ENCODE measurements around the gene EML6.

The EML6 gene

GRCh38 chr2:54758951-54759350 lies 35.5 kb downstream of the EML6 start:
- DNase-seq, result no peak

DNA sequence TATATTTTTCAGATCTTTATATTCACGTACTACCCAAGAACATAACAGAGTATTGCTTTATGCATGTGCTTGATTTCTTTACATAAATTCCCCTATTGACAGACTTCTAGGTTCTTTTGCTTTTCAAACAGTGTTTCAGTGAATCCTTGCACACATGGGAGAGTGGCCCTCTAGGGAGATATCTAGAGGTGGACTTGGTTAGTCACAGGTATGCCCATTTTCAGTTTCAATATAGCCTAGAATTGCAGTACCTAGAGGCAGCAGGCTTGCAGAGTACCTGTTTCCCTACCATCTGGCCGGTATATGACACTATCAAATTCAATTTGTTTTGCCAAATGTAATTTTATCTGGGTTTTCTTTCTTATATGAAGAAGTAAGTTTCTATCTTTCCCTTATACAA lies 36.8 kb downstream of the EML6 start:
- no peak for DNase-seq

DNA sequence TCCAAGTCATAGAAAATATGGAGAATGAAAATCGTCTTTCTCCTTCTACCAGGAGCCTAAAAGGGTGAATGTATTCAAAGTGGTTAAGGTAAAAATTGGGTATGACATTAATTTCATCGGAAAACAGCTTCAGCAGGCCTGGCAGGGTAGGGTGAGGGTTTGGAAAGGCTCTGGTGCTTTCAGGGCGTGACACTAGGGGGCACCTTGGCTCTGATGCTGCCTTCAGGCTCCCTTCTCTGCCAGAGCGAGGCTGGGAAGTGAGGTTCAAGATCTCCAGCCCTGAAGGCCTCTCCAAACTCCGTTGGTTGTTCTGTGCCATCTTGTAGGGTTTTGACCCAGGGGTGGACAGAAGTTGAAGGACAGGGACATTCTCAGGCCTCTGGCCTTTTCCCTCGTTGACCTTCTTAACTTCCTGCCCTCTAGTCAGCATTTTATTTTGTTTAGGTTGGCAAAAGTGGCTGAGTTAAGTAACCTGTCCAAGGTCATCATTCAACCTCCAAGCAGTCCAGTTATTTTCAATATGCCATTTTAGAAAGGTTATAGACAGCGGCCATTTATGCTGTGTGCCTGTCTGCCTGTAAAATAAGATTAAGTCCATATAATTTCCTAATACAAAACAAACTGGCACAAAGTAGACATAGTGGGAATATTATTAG lies 40.3 kb downstream of the EML6 start:
- no peak for DNase-seq

- DNase-seq, result no peak
These were observed 44.5 kb downstream of the EML6 start for GRCh38 chr2:54767921-54768320.

- DNase-seq, result peak; percentile 23
These were observed 45.4 kb downstream of the EML6 start for GRCh38 chr2:54768772-54769428.

DNA sequence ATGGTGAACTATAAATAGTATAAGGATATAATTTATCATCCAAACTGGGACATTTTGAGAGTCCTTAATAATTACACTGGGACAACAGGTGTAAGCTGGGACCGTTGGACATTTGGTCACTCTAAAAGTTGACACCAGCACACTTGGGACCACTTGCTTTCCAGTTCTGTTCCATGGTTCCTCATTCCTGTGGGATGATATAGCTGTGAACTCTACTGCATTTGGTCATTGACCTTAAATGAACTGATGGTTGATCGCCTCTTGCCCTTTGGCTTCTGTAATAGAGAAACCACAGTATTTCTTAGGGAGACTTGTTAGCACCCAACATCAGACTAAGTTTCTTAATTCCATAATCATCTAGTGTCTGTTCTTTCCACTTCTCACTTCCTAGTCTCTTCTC lies 46.7 kb downstream of the EML6 start:
- no peak for DNase-seq

- no peak for DNase-seq
These were observed 47.2 kb downstream of the EML6 start for GRCh38 chr2:54770676-54771075.

DNA sequence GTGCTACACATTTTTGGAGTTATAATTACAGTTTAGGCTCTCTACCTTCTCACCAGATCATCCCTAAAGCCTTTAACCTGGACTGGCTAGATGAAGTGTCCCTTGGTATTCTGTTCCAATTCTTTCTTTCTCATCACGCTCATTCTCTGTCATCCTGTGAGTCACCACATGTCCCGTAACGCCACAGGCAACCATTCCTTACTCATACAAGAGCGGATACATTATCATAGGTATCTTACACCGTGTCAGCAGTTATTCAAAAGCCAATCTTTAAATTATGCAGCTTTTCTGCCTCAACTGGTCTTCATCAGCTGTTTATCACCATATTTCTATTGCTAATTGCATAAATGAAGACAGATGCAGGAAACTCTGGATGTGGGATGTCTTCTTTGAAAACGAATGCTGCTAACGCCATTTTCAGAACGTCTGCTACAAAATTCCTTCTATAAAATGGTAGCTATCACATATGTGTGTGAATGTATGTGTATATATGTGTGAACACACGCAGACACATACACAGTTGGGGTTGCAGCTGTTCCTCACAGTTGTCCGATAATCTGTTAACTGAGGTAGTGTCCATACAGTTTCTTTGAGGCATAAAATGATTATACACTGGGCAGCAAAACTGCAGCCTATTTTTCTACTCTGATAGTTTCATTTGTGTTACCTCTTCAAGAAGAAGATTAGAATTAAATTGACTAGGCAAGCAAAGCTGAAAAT lies 47.9 kb downstream of the EML6 start:
- no peak for DNase-seq

DNA sequence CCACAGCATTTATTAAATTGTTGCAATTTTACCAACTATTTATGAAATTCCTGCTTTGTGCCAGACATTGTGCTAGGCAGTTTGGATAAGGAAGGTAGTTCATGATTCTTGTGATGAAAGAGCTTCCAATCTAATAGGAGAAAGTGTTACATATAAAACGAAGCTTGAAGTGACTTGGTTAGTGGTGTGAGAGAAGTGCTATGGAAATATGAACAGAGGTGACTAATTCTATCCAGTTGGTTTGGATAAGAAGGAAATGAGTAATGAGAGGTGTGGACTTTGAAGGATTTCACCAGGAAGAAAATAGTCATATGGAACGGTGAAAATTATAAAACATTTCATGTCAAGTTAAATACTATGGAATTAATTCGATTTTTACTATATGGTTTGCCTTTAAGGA lies 48.6 kb downstream of the EML6 start:
- no peak for DNase-seq

DNA sequence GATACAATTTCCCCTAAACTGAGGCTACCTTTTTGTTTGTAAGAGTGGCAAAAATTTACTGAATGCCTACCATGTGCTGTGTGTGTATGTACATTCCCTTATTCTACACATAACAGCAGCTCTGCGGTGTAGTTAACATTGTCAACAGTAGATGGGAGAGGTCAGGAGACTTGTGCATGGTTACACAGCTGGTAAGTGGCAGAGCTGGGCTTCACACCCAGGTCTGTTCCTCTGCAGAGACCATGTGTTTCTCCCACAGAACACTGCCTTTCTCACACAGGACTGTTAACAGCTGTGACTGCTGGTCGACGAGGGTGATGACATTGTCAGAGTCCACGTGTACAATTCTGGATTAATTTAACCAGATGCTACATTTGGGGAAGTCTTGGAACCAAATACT lies 49.1 kb downstream of the EML6 start:
- DNase-seq, result no peak

DNA sequence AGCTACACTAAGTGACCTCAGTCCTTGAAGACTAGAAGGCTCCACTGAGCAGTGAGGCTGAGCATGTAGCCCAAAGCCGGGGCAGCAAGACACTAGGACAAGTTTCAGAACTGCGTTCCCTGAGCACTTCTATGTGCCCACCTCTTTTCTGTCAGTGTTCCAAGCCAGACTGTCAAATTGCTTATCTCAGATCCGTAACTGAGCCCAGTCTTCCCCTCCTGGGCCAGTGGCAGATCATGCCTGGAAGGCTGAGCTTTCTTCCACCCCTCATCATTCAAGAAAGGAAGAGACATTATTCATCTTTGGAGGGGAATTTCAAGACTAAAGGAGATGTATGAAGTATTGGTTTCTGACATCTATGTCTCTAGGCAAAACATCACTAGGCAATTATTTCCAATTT lies 49.8 kb downstream of the EML6 start:
- DNase-seq, result no peak

DNA sequence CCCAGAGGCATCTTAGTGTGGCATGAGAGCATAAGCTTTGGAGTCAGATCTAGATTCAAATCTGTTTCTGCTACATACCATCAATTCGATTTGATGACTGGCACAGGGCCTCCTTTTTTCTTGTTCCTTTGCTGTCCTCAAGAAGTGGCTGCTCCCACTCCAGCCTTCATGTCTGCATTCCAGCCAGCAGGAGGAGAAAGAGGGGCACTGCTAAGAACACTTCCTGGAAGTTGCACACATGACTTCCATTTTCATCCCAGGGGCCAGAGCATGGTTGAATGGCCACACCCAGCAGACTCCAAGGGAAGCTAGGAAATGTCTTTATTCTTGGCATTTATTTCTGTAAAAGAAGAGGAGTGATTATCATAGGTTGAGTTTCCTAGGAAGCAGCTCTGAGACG lies 50.4 kb downstream of the EML6 start:
- no peak for DNase-seq

DNA sequence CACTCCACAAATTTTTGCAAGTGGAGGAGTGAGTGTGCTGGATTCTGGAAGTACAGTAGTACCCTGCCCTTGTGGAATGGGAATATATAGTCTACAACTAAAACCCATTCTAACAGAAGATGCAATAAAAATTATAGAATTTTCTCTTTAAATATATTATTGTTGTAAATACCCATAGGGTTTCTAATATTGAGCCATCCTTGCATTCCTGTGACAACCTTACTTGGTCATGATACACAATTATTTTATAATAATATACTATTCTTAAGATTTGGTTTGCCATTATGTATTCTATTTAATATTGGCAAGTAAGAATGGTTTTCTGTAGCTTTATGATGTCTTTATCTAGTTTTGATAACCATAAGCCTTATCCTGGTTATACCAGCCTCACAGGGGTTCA lies 52.2 kb downstream of the EML6 start:
- no peak for DNase-seq

- DNase-seq, result no peak
These were observed 53.0 kb downstream of the EML6 start for GRCh38 chr2:54776494-54776893.

DNA sequence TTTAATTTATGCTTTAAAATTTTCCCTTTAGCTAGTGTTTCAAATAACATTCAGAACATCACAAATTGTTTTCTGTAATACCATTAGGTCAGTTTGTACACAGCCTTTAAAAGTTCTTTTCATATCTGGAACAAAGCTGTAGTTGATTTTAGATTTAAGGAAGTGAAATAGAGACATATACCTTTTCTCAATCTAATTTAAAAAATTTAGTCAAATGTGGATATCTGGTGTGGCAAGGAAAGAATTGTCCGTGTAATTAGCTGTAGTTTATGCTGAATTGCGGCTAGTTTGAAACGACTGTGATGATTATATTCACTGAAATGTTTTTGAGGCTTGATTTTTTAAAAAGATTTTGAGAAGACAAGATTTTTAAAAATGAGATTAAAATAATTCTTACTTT lies 59.9 kb downstream of the EML6 start:
- DNase-seq, result no peak

DNA sequence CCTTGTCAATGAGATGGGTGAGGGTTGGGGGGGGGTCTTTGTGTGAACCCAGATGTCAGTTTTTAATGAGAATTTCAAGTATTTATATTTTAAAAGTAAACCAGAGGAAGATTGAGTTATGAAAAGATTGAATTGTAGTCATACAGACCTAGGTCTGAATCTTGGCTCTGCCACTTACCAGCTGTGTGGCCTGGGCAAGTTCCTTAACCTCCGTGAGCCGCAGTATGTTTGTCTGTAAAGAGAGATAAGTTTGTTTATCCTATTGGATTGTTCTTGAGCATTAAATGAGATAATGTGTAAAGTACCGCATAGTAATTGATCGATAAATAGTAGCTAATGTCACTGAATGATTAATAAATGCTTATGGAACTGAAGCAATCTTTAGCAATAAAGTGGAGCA lies 63.8 kb downstream of the EML6 start:
- DNase-seq, result no peak

DNA sequence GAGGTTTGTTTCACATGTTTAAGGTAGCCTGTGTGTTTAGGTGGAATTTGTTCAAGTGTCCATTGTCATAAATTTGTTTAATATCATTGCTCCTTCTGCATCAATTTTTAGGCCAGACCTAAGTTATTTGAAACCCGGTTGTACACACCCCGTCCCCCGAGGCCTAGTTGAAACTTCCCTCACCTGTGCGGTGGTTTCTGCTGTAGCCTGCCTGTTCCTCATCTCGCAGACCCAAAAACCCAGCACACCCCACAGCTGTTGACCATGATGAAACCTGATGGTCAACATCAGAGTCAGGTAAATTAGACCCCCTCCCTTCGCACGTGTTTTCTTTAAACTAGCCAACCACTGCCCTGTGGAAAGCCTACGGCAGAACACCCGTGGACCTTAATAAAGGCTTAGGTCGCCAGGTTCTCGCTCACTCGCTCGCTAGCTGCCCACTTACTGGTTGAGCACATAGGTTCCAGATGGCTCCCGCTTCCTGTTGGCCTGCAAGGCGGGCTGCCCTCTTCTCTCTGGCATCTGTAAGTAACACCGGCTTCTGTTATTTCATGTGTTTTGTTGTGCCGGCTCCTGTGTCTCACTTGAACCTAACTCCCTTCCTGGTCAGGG lies 64.4 kb downstream of the EML6 start:
- DNase-seq, result no peak

GRCh38 chr2:54789878-54790277 lies 66.4 kb downstream of the EML6 start:
- DNase-seq, result no peak

DNA sequence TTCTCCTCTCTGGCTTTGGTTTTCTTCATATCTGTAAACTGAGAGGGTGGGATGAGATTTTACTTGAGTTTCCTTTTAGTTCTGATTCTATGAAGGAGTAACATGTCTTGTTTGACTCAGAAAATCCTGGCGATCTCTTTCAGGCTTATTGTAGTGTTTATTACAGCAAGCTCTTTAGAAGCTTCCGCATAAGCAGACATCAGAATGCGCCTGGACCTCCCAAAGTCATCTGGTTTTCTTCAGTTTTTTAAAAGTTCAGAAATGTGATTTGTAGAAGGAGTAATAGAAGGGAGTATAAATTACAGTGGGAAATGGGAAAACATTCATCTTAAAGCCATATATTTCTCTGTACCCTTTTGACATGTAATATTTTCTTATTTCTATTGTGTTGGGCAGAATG lies 68.4 kb downstream of the EML6 start:
- DNase-seq, result no peak

DNA sequence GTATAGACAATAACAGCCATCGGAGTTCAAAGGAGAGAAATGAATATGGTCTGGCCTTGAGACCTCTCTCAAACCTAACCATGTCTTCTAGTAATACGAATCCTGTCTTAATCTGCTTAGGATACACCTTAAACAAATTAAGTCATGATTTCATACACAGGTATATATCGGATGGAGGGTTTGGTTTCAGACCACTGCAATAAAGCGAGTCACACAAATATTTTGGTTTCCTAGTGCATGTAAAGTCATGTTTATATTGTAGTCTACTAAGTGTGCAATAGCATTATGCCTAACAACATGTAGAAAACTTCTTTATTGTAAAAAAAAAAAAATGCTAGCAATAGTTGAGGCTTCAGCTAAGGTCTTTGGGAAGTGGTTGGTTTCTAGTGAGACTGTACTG lies 73.8 kb downstream of the EML6 start:
- DNase-seq, result no peak

- DNase-seq, result no peak
These were observed 77.9 kb downstream of the EML6 start for GRCh38 chr2:54801352-54801751.

DNA sequence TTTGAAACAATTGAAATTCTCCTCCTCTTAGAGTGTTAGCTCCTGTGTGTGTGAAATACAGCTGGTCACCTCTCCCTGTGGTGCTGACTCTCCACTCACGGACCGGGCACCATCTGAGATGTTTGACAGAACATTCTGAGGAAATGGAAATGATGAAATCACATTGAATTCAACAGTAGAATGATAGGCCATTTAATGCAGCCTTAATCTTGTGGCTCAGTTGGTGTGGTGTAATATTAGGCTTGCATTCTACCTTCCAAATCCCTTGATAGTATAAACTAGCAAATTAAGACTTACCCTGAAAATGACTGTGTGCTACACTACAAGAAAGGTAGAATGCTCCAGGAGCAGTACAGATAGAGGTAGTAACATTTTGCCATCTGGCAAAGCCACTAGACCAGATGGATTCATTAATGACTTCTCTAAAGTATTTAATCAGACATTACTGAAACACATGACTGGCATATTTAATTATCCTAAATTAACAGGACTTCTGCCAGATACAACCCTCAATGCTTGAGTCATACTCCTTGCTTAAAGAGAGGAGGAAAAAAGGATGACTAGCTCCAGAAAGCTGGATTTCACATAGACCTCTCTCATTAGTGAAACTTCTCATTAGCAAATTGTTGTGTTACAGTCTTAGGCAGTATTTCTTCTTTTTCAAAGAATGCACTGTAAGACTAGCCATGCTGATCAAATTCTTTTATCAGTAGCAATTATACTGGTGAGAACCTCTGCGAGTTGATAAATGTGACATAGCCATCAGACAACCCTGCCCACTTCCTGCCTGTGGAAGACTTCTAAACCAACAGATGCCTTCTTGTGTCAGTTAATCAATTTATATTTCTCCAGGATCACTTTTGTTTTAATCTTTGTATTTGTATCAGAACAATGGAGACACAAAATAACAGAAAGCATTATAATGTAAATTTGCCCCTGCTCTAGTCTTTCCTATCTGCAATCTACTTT lies 80.6 kb downstream of the EML6 start:
- no peak for DNase-seq

- no peak for DNase-seq
These were observed 81.8 kb downstream of the EML6 start for GRCh38 chr2:54805255-54805654.
